Fibroblast of lung (primary cell): Measurements from ENCODE around the gene PCDH9.

ENCODE experiments used
- EZH2 ChIP-seq: IDR thresholded peaks from 2 replicates; pipeline ENCODE4 v1.5.1; 2012; ENCODE audit warnings: low read length, control low read depth, mild to moderate bottlenecking; ENCODE audit errors: missing control alignments
- TF ChIP-seq, protein P1 (sequence below), 2 donors: IDR thresholded peaks in 1 of 2; conservative IDR thresholded peaks in 1 of 2; 1 replicate in 1 of 2; 2 replicates in 1 of 2; pipeline ENCODE4 v1.5.1; 2011 to 2012; ENCODE audit warnings: low read length in 2 of 2, control low read depth in 1 of 2, inconsistent platforms in 1 of 2, low read depth in 1 of 2, mild to moderate bottlenecking in 1 of 2

DNA sequence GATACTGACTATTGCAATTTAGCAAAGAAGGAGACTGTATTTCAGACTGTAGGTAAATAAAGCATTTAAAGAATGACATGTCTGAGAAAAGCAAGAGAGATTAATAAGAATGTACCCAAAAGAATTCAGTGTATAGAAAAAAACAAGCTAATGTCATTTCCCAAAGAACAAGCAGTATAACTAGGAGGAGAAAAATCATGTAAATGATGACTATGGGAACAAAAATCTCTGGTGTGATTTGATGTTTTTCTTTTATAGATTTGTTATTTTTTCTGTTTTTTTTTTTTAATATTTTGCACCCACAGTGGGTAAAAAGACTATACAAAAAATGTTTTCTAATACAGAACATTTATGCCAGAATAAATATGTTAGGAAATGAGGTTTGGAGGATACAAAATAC lies 801.0 kb downstream of the PCDH9 start:
- TF ChIP-seq, protein P1, sequence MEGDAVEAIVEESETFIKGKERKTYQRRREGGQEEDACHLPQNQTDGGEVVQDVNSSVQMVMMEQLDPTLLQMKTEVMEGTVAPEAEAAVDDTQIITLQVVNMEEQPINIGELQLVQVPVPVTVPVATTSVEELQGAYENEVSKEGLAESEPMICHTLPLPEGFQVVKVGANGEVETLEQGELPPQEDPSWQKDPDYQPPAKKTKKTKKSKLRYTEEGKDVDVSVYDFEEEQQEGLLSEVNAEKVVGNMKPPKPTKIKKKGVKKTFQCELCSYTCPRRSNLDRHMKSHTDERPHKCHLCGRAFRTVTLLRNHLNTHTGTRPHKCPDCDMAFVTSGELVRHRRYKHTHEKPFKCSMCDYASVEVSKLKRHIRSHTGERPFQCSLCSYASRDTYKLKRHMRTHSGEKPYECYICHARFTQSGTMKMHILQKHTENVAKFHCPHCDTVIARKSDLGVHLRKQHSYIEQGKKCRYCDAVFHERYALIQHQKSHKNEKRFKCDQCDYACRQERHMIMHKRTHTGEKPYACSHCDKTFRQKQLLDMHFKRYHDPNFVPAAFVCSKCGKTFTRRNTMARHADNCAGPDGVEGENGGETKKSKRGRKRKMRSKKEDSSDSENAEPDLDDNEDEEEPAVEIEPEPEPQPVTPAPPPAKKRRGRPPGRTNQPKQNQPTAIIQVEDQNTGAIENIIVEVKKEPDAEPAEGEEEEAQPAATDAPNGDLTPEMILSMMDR (conservative IDR thresholded peaks at IDR 0.05 in 1 of 2, IDR thresholded peaks at IDR 0.05 in 1 of 2; ENCODE audit: low read depth in 1 of 2, low read length in 2 of 2): no peak
- TF ChIP-seq EZH2: no peak
